ENCODE measurements around the gene RIMS3.

DNA sequence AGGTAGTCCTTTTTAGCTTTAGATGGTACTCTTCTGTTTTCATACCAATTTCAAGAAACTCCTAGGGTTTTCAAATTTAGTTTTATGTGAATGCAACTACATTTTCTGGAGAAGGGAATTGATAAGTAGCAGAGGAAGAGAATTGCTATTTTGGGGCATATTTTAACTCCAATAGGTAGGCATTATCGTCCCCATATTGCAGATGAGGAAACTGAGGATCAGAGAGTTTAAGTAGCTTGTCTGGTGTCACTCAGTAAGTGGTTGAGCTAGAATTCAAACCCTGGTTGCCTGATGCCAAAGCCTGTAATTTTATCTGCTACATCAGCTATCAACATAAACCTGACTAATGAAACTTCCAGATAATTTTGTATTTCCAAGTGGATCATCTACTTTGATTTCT, 27.9 kb upstream of the RIMS3 start:
- TF ChIP-seq POLR2AphosphoS5 (IDR thresholded peaks at IDR 0.05) = no peak
- TF ChIP-seq CTCF (IDR thresholded peaks at IDR 0.05) = no peak
- TF ChIP-seq EP300 (IDR thresholded peaks at IDR 0.05) = no peak
